ENCODE measurements around the gene ADISSP.
A peak's percentile ranks its signal among the peaks of the same experiment; 100 is the strongest.

ADISSP gene

GRCh38 chr20:3811467-3812258 lies 44.1 kb upstream of the ADISSP start (continued):
- peak; percentile 34; the same call in 1 of the 2 replicates for TF ChIP-seq ZNF518A (tag by site-specific recombination; conservative IDR thresholded peaks at IDR 0.05; ENCODE audit: low read depth)
- no peak for TF ChIP-seq ZNF211 (tag by site-specific recombination; IDR thresholded peaks at IDR 0.05; ENCODE audit: low read depth)
- TF ChIP-seq ZBTB44 (tag by site-specific recombination; IDR thresholded peaks at IDR 0.05) = peak; percentile 85
- TF ChIP-seq ZNF629 (tag by site-specific recombination; IDR thresholded peaks at IDR 0.05) = peak; percentile 91
- no peak for TF ChIP-seq ZNF138 (tag by site-specific recombination; IDR thresholded peaks at IDR 0.05; ENCODE audit: borderline replicate concordance)
- TF ChIP-seq ZNF654 (tag by site-specific recombination; IDR thresholded peaks at IDR 0.05; ENCODE audit: low read depth) = peak; percentile 5; the same call in 1 of the 2 replicates
- no peak for TF ChIP-seq GFI1B (tag by site-specific recombination; IDR thresholded peaks at IDR 0.05)
- TF ChIP-seq ZNF596 (tag by site-specific recombination; IDR thresholded peaks at IDR 0.05) = no peak; the same call in 1 of the 2 replicates

DNA sequence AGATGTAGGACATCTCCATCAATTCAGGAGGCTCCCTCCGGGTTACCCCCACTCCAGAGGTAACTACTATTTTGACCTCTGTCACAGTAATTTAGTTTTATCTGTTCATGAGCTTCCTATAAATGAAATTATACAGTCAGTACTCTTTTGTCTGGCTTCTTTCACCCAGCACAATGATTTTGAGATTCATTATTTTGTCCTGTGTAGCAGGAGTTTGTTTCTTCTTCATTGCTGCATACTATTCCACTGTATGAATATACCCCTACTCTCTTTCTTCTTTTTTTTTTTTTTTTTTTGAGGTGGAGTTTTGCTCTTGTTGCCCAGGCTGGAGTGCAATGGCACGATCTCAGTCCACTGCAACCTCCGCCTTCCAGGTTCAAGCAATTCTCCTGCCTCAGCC lies 41.0 kb upstream of the ADISSP start:
- CTCF ChIA-PET = no interaction called here
- no peak overlapping the region for H3K4me3 ChIP-seq (ENCODE audit: low read depth, low read length)
- no peaks in the 10 kb centered on the region for H3K9me3 ChIP-seq (ENCODE audit: control insufficient read depth, insufficient read depth, low read depth, low read length)
- peaks cover 10 to 28% of the 10 kb centered on the region in 2 experiments; a peak in 2 of 3 replicates for H3K36me3 ChIP-seq (ENCODE audit: control insufficient read depth in 2 of 2, insufficient read depth in 1 of 2, low read length in 2 of 2)
- peak overlapping the region; percentile 62 for H3K27ac ChIP-seq (ENCODE audit: extremely low read depth, low read depth, low read length)
- peaks cover 33% of the 10 kb centered on the region for H3K4me1 ChIP-seq (ENCODE audit: control insufficient read depth, insufficient read depth, low read length)
- POLR2A ChIA-PET = interaction anchor here (0.7 to 1.2 kb wide), 2 partner anchors 10 to 71 kb away, joined by 4 read pairs; no protein-coding TSS in a partner anchor
- TF ChIP-seq ZNF473 (tag by site-specific recombination; IDR thresholded peaks at IDR 0.05) = no peak
- TF ChIP-seq ZNF580 (tag by site-specific recombination; IDR thresholded peaks at IDR 0.05) = peak; percentile 87
- TF ChIP-seq, protein P1, sequence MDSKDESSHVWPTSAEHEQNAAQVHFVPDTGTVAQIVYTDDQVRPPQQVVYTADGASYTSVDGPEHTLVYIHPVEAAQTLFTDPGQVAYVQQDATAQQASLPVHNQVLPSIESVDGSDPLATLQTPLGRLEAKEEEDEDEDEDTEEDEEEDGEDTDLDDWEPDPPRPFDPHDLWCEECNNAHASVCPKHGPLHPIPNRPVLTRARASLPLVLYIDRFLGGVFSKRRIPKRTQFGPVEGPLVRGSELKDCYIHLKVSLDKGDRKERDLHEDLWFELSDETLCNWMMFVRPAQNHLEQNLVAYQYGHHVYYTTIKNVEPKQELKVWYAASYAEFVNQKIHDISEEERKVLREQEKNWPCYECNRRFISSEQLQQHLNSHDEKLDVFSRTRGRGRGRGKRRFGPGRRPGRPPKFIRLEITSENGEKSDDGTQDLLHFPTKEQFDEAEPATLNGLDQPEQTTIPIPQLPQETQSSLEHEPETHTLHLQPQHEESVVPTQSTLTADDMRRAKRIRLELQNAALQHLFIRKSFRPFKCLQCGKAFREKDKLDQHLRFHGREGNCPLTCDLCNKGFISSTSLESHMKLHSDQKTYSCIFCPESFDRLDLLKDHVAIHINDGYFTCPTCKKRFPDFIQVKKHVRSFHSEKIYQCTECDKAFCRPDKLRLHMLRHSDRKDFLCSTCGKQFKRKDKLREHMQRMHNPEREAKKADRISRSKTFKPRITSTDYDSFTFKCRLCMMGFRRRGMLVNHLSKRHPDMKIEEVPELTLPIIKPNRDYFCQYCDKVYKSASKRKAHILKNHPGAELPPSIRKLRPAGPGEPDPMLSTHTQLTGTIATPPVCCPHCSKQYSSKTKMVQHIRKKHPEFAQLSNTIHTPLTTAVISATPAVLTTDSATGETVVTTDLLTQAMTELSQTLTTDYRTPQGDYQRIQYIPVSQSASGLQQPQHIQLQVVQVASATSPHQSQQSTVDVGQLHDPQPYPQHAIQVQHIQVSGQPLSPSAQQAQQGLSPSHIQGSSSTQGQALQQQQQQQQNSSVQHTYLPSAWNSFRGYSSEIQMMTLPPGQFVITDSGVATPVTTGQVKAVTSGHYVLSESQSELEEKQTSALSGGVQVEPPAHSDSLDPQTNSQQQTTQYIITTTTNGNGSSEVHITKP (tag by site-specific recombination; IDR thresholded peaks at IDR 0.05) = no peak
- no peak for TF ChIP-seq ZSCAN23 (tag by site-specific recombination; IDR thresholded peaks at IDR 0.05)
- no peak for TF ChIP-seq CTCF (tag by site-specific recombination; IDR thresholded peaks at IDR 0.05)
- no peak for TF ChIP-seq ZBTB44 (tag by site-specific recombination; IDR thresholded peaks at IDR 0.05)
- TF ChIP-seq, protein P2, sequence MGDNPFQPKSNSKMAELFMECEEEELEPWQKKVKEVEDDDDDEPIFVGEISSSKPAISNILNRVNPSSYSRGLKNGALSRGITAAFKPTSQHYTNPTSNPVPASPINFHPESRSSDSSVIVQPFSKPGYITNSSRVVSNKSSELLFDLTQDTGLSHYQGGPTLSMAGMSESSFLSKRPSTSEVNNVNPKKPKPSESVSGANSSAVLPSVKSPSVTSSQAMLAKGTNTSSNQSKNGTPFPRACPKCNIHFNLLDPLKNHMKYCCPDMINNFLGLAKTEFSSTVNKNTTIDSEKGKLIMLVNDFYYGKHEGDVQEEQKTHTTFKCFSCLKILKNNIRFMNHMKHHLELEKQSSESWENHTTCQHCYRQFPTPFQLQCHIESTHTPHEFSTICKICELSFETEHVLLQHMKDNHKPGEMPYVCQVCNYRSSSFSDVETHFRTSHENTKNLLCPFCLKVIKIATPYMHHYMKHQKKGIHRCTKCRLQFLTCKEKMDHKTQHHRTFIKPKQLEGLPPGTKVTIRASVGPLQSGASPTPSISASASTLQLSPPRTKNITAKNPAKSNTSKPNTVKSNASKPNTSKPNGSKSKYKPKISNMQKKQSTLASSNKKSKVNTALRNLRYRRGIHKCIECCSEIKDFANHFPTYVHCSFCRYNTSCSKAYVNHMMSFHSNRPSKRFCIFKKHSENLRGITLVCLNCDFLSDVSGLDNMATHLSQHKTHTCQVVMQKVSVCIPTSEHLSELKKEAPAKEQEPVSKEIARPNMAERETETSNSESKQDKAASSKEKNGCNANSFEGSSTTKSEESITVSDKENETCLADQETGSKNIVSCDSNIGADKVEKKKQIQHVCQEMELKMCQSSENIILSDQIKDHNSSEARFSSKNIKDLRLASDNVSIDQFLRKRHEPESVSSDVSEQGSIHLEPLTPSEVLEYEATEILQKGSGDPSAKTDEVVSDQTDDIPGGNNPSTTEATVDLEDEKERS (tag by site-specific recombination; IDR thresholded peaks at IDR 0.05) = no peak
- TF ChIP-seq, protein P3, sequence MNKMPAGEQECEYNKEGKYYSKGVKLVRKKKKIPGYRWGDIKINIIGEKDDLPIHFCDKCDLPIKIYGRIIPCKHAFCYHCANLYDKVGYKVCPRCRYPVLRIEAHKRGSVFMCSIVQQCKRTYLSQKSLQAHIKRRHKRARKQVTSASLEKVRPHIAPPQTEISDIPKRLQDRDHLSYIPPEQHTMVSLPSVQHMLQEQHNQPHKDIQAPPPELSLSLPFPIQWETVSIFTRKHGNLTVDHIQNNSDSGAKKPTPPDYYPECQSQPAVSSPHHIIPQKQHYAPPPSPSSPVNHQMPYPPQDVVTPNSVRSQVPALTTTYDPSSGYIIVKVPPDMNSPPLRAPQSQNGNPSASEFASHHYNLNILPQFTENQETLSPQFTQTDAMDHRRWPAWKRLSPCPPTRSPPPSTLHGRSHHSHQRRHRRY (tag by site-specific recombination; IDR thresholded peaks at IDR 0.05) = no peak
